Left lung (tissue), 10 donors: ENCODE measurements around the gene TMEM239. TPM values are rescaled to one million over a fixed set of nuclear protein-coding genes. Genes with fewer than 3 reads are reported as not detected.

Source experiments
- ATAC-seq: fragments of 200-7000 bp; cut with Tn5 transposase; one replicate; pipeline ENCODE4 v1.9.1; 2020; ENCODE audit warnings: moderate library complexity
- DNase-seq, 4 donors: peaks; one replicate each; pipeline ENCODE4 v3.0.0-alpha.2; 2013 to 2020
- H3K27ac ChIP-seq, 2 donors: fragments of 200-600 bp; sonication (generic) in 1 of 2; one replicate each; pipeline versions ENCODE4 v1.5.0 to v1.8.0; 2020 to 2021
- H3K27me3 ChIP-seq, 2 donors: fragments of 200-600 bp; sonication (generic) in 1 of 2; one replicate each; pipeline versions ENCODE4 v1.5.0 to v1.8.0; 2020 to 2021
- H3K36me3 ChIP-seq, 2 donors: fragments of 200-600 bp; sonication (generic) in 1 of 2; one replicate each; pipeline versions ENCODE4 v1.5.0 to v1.8.0; 2020 to 2021
- H3K4me1 ChIP-seq, 2 donors: fragments of 200-600 bp; one replicate each; pipeline ENCODE4 v1.8.0; 2021
- H3K4me3 ChIP-seq, 2 donors: fragments of 200-600 bp; sonication (generic) in 1 of 2; one replicate each; pipeline versions ENCODE4 v1.5.0 to v1.8.0; 2020 to 2021; ENCODE audit warnings: mild to moderate bottlenecking in 1 of 2
- H3K9me3 ChIP-seq, 2 donors: fragments of 200-600 bp; sonication (generic) in 1 of 2; one replicate each; pipeline versions ENCODE4 v1.5.0 to v1.8.0; 2020 to 2021
- intact Hi-C, 2 donors: fragments of 100-400 bp; cut with DNase I; formaldehyde crosslinking; loops; one replicate each; pipeline versions ENCODE4 v1.11.2 to v1.14.2; 2022
- polyA plus RNA-seq, 6 donors: library from polyadenylated mRNA; unstranded; fragments of 120-200 nt; gene quantifications; one replicate each; pipeline ENCODE4 v1.2.1, GENCODE V29; 2013; ENCODE audit not compliant: insufficient read length in 6 of 6
- total RNA-seq, 2 donors: library from RNA; stranded (reverse); fragmentation: NEBNext Ultra II Directional; extraction: Animal tissue kit (Norgen Biotek cat#: 25700); gene quantifications; one replicate each; pipeline ENCODE4 v1.2.1, GENCODE V29; 2021
- TF ChIP-seq, protein P1 (sequence below), 2 donors: fragments of 200-600 bp; sonication (generic) in 1 of 2; IDR thresholded peaks; one replicate each; pipeline versions ENCODE4 v1.5.0 to v1.8.0; 2021; ENCODE audit warnings: antibody characterized with exemption in 2 of 2
- donor health status: DM: no; HTN: yes; CAD: no.
- donor health status: DM: no; HTN: no; CAD: no.

The TMEM239 gene
- total and polyA plus RNA-seq, 8 donors = 0.05 TPM; not detected in 7

GRCh38 chr20:2796011-2796660, 20.0 kb upstream of the TMEM239 start:
- Histone ChIP-seq H3K4me1 (peaks cover 0 to 22% of the 10 kb centered on the region in 2 donors), H3K4me3 (no peak overlapping the region), H3K27ac (no peak overlapping the region), H3K36me3 (no peaks in the 10 kb centered on the region), H3K9me3 (no peaks in the 10 kb centered on the region), H3K27me3 (peaks cover 12 to 86% of the 10 kb centered on the region in 2 donors)
- intact Hi-C loops = no loop called here
- ATAC-seq = no peak
- TF ChIP-seq, protein P1, sequence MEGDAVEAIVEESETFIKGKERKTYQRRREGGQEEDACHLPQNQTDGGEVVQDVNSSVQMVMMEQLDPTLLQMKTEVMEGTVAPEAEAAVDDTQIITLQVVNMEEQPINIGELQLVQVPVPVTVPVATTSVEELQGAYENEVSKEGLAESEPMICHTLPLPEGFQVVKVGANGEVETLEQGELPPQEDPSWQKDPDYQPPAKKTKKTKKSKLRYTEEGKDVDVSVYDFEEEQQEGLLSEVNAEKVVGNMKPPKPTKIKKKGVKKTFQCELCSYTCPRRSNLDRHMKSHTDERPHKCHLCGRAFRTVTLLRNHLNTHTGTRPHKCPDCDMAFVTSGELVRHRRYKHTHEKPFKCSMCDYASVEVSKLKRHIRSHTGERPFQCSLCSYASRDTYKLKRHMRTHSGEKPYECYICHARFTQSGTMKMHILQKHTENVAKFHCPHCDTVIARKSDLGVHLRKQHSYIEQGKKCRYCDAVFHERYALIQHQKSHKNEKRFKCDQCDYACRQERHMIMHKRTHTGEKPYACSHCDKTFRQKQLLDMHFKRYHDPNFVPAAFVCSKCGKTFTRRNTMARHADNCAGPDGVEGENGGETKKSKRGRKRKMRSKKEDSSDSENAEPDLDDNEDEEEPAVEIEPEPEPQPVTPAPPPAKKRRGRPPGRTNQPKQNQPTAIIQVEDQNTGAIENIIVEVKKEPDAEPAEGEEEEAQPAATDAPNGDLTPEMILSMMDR (IDR thresholded peaks at IDR 0.05) = no peak
- DNase-seq = no peak

- Histone ChIP-seq H3K27ac (no peak overlapping the region), H3K27me3 (peaks cover 23 to 88% of the 10 kb centered on the region in 2 donors), H3K36me3 (no peaks in the 10 kb centered on the region), H3K4me3 (no peak overlapping the region), H3K9me3 (no peaks in the 10 kb centered on the region), H3K4me1 (peaks cover 0 to 25% of the 10 kb centered on the region in 2 donors)
- intact Hi-C loops = no loop called here
- no peak for ATAC-seq
- no peak for DNase-seq
- TF ChIP-seq, protein P1 (IDR thresholded peaks at IDR 0.05) = no peak
Measured at GRCh38 chr20:2797136-2797983, 18.8 kb upstream of the TMEM239 start.

DNA sequence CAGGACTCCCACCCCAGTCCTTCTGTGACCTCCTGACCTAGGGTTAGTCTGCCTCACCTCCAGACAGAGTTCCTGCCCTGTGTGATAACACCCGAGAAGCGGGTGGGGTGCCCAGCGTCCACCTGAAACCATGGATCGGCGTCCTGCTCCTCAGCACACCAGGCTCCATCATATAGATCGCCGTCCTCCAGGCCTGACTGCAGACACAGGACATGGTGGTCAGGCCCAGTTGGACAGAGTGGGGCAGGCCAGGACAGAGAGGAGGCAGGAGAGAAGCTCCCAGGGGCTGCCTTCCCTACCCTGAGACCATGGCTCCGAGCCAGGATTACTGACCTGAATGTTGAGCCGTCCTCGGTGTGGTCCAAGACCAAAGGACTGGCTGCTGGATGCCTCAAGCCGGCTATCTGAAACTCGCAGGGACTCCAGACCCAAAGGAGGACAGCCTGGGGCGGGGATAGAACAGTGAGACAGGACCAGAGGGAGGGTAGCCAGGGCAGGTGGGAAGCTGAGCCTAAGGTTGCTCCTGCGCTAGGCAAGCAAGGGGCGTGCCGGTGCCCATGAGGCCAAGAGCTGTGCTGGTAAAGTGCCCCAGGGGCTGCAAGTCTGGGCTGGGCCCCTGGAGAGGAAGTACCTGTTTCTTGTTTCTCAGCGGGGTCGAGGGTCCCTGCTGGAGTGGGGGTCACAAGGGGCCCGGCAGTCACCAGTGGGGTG, 17.9 kb upstream of the TMEM239 start:
- TF ChIP-seq, protein P1 (IDR thresholded peaks at IDR 0.05) = no peak
- Histone ChIP-seq H3K36me3 (no peaks in the 10 kb centered on the region), H3K9me3 (no peaks in the 10 kb centered on the region), H3K4me3 (no peak overlapping the region), H3K27me3 (peaks cover 28 to 89% of the 10 kb centered on the region in 2 donors), H3K4me1 (peaks cover 0 to 25% of the 10 kb centered on the region in 2 donors), H3K27ac (no peak overlapping the region)
- ATAC-seq (no peak), DNase-seq (no peak)
- intact Hi-C loops = no loop called here

GRCh38 chr20:2798814-2799213, 17.4 kb upstream of the TMEM239 start:
- H3K4me3 ChIP-seq = no peak overlapping the region
- intact Hi-C loops = no loop called here
- no peak for ATAC-seq
- H3K4me1 ChIP-seq = peaks cover 0 to 25% of the 10 kb centered on the region in 2 donors
- H3K27me3 ChIP-seq = peaks cover 28 to 94% of the 10 kb centered on the region in 2 donors
- TF ChIP-seq, protein P1 (IDR thresholded peaks at IDR 0.05) = no peak
- no peaks in the 10 kb centered on the region for H3K36me3 ChIP-seq
- no peak overlapping the region for H3K27ac ChIP-seq
- DNase-seq = no peak
- H3K9me3 ChIP-seq = no peaks in the 10 kb centered on the region

- Histone ChIP-seq H3K9me3 (no peaks in the 10 kb centered on the region), H3K36me3 (no peaks in the 10 kb centered on the region), H3K27me3 (peaks cover 32 to 94% of the 10 kb centered on the region in 2 donors), H3K4me1 (peaks cover 0 to 25% of the 10 kb centered on the region in 2 donors), H3K27ac (no peak overlapping the region), H3K4me3 (peak overlapping the region in 1 of 2 donors; percentile 31)
- no peak for ATAC-seq
- no peak for DNase-seq
- TF ChIP-seq, protein P1 (IDR thresholded peaks at IDR 0.05) = no peak
- intact Hi-C loops = no loop called here
Measured at GRCh38 chr20:2799271-2799670, 16.9 kb upstream of the TMEM239 start.
